ENCODE results near the gene SLC8B1. TPM values are rescaled to one million over a fixed set of nuclear protein-coding genes. Genes with fewer than 3 reads are reported as not detected.

The SLC8B1 gene
- total RNA-seq, 1 donor, result 19.5 TPM

DNA sequence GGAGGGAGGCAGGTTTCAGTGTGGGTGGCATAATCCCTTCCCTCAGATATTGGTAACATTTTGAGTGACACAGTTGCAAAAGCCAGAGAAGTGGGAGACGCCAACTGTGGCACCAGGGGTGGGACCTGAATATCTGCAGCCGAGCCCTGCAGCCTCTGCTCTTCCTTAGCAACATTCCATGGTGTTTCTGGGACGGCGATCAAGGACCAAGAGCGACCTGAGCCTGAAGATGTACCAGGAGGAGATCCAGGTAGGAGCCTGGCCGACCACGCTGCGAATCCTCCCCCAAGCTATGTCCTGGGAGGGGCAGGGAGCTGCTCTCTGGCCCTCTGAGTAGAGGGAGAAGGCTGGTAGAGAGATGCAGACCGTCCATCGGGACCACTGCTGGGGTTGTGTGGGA, 41.8 kb downstream of the SLC8B1 start:
- no peak overlapping the region for H2AFZ ChIP-seq (ENCODE audit: low read length)
- no peaks in the 10 kb centered on the region for H3K9me3 ChIP-seq (ENCODE audit: low read depth, low read length)
- H3K4me2 ChIP-seq (ENCODE audit: insufficient read depth, low read length), result no peak overlapping the region
- no peak overlapping the region for H3K27ac ChIP-seq (ENCODE audit: low read depth, low read length)
- peaks cover 26% of the 10 kb centered on the region for H3K36me3 ChIP-seq (ENCODE audit: insufficient read depth, low read length)
- peaks cover 19% of the 10 kb centered on the region for H3K4me1 ChIP-seq (ENCODE audit: insufficient read depth, low read length)
- H3K4me3 ChIP-seq (ENCODE audit: insufficient read depth, low read length), result no peak overlapping the region
- peak; percentile 65 for DNase-seq (ENCODE audit: insufficient read length, low spot score, missing footprints)
- no peaks in the 10 kb centered on the region for H3K27me3 ChIP-seq (ENCODE audit: insufficient read depth, low read length)
- TF ChIP-seq, protein P1, sequence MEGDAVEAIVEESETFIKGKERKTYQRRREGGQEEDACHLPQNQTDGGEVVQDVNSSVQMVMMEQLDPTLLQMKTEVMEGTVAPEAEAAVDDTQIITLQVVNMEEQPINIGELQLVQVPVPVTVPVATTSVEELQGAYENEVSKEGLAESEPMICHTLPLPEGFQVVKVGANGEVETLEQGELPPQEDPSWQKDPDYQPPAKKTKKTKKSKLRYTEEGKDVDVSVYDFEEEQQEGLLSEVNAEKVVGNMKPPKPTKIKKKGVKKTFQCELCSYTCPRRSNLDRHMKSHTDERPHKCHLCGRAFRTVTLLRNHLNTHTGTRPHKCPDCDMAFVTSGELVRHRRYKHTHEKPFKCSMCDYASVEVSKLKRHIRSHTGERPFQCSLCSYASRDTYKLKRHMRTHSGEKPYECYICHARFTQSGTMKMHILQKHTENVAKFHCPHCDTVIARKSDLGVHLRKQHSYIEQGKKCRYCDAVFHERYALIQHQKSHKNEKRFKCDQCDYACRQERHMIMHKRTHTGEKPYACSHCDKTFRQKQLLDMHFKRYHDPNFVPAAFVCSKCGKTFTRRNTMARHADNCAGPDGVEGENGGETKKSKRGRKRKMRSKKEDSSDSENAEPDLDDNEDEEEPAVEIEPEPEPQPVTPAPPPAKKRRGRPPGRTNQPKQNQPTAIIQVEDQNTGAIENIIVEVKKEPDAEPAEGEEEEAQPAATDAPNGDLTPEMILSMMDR (IDR thresholded peaks at IDR 0.05; ENCODE audit: extremely low read depth, low read depth, low read length), result no peak
- H4K20me1 ChIP-seq (ENCODE audit: insufficient read depth, low read length), result peaks cover 3% of the 10 kb centered on the region
- H3K79me2 ChIP-seq (ENCODE audit: insufficient read depth, low read length), result no peaks in the 10 kb centered on the region

DNA sequence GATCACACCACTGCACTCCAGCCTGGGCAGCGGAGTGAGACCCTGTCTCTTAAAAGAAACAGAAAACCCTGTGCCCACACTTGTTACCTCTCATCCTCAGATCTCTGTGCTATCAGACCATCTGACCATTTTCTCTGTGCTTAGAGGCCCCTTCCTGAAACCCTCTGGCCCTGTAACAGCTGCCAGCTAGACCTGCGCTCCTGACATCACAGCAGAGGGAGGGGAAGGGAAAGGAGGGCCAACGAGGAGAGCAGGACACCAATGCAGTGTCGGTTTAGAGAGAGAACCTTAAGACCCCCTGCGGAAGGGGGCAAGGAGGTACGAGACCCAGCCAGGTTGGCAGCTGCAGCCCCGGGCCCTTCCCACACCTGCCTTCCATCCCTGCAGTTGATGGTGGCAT, 42.4 kb downstream of the SLC8B1 start:
- Histone ChIP-seq H3K27ac (ENCODE audit: low read depth, low read length) (peak overlapping the region; percentile 43), H3K4me3 (ENCODE audit: insufficient read depth, low read length) (no peak overlapping the region), H3K79me2 (ENCODE audit: insufficient read depth, low read length) (no peaks in the 10 kb centered on the region), H3K36me3 (ENCODE audit: insufficient read depth, low read length) (peaks cover 26% of the 10 kb centered on the region), H4K20me1 (ENCODE audit: insufficient read depth, low read length) (peaks cover 3% of the 10 kb centered on the region), H3K4me1 (ENCODE audit: insufficient read depth, low read length) (peaks cover 19% of the 10 kb centered on the region), H2AFZ (ENCODE audit: low read length) (no peak overlapping the region), H3K27me3 (ENCODE audit: insufficient read depth, low read length) (no peaks in the 10 kb centered on the region), H3K4me2 (ENCODE audit: insufficient read depth, low read length) (no peak overlapping the region), H3K9me3 (ENCODE audit: low read depth, low read length) (no peaks in the 10 kb centered on the region)
- TF ChIP-seq, protein P1 (IDR thresholded peaks at IDR 0.05; ENCODE audit: extremely low read depth, low read depth, low read length), result no peak
- DNase-seq (ENCODE audit: insufficient read length, low spot score, missing footprints), result peak; percentile 58

DNA sequence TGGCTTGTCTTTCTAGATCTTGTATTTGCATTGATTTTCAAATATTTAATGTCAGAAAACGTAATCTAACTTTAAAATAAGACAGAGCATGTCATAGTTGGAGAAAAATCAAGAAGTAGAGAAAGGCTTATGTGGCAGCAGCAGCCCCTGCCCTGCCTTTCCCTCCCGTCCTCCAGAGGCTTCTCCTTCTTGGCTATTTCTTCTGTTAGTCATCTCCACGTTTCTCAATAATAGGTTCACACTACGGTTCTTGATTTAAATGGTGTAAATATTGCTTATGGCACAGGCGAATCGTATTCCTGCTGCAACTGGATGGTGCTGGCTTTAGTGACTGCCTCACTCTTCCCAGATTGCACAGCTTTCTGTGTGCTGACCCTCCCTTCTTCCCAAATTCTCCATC, 42.8 kb downstream of the SLC8B1 start:
- no peaks in the 10 kb centered on the region for H3K79me2 ChIP-seq (ENCODE audit: insufficient read depth, low read length)
- H3K27ac ChIP-seq (ENCODE audit: low read depth, low read length), result peak overlapping the region; percentile 43
- peaks cover 19% of the 10 kb centered on the region for H3K4me1 ChIP-seq (ENCODE audit: insufficient read depth, low read length)
- H3K27me3 ChIP-seq (ENCODE audit: insufficient read depth, low read length), result no peaks in the 10 kb centered on the region
- TF ChIP-seq, protein P1 (IDR thresholded peaks at IDR 0.05; ENCODE audit: extremely low read depth, low read depth, low read length), result no peak
- H3K4me3 ChIP-seq (ENCODE audit: insufficient read depth, low read length), result no peak overlapping the region
- peak; percentile 95 for DNase-seq (ENCODE audit: insufficient read length, low spot score, missing footprints)
- peaks cover 3% of the 10 kb centered on the region for H4K20me1 ChIP-seq (ENCODE audit: insufficient read depth, low read length)
- no peaks in the 10 kb centered on the region for H3K9me3 ChIP-seq (ENCODE audit: low read depth, low read length)
- H3K4me2 ChIP-seq (ENCODE audit: insufficient read depth, low read length), result no peak overlapping the region
- H2AFZ ChIP-seq (ENCODE audit: low read length), result no peak overlapping the region
- H3K36me3 ChIP-seq (ENCODE audit: insufficient read depth, low read length), result peaks cover 26% of the 10 kb centered on the region

DNA sequence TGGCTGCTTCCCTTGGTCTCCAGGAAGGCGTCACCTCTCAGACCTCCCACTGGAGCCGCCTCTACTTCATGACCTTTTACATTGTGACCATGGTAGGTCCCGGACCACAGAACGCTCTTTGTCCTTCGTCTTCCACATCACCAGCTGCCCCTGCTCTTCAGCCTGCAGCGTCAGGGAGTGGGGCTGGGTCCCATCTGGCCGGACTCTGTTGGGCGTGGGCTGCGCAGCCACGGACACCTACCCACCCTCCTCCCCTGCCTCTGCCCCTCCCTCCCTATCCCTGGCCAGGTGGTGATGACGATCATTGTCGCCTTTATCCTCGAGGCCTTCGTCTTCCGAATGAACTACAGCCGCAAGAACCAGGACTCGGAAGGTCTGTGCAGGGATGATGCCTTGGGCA, 43.3 kb downstream of the SLC8B1 start:
- no peaks in the 10 kb centered on the region for H3K79me2 ChIP-seq (ENCODE audit: insufficient read depth, low read length)
- peaks cover 25% of the 10 kb centered on the region for H3K36me3 ChIP-seq (ENCODE audit: insufficient read depth, low read length)
- no peak overlapping the region for H3K4me2 ChIP-seq (ENCODE audit: insufficient read depth, low read length)
- H3K27me3 ChIP-seq (ENCODE audit: insufficient read depth, low read length), result no peaks in the 10 kb centered on the region
- DNase-seq (ENCODE audit: insufficient read length, low spot score, missing footprints), result peak; percentile 86
- H4K20me1 ChIP-seq (ENCODE audit: insufficient read depth, low read length), result peaks cover 3% of the 10 kb centered on the region
- no peaks in the 10 kb centered on the region for H3K9me3 ChIP-seq (ENCODE audit: low read depth, low read length)
- no peak overlapping the region for H3K27ac ChIP-seq (ENCODE audit: low read depth, low read length)
- peaks cover 19% of the 10 kb centered on the region for H3K4me1 ChIP-seq (ENCODE audit: insufficient read depth, low read length)
- TF ChIP-seq, protein P1 (IDR thresholded peaks at IDR 0.05; ENCODE audit: extremely low read depth, low read depth, low read length), result no peak
- H3K4me3 ChIP-seq (ENCODE audit: insufficient read depth, low read length), result no peak overlapping the region
- H2AFZ ChIP-seq (ENCODE audit: low read length), result no peak overlapping the region
